Lung (tissue), 12 donors: ENCODE results near the gene DCLRE1A. TPM values are rescaled to one million over a fixed set of nuclear protein-coding genes. Genes with fewer than 3 reads are reported as not detected.
"Not testable (repeated sequence)": the region's sequence is repeated elsewhere in the genome, so short reads cannot be mapped to it uniquely, and the experiment has no call there.

ENCODE experiments used
- ATAC-seq: fragments of 200-7000 bp; cut with Tn5 transposase; one replicate; pipeline ENCODE4 v1.9.1; 2020; ENCODE audit warnings: moderate number of reproducible peaks; ENCODE audit not compliant: insufficient read depth, low FRiP score
- DNase-seq, 3 donors: peaks; one replicate each; pipeline ENCODE4 v3.0.0-alpha.2; 2013 to 2017
- H3K27ac ChIP-seq, 2 donors: one replicate each; pipeline ENCODE4 v1.5.1; 2013; ENCODE audit warnings: mild to moderate bottlenecking in 2 of 2, moderate library complexity in 2 of 2, control low read depth in 1 of 2, inconsistent platforms in 1 of 2, low read depth in 1 of 2, low read length in 1 of 2
- H3K27me3 ChIP-seq, 3 donors: one replicate each; pipeline ENCODE4 v1.5.1; 2013; ENCODE audit warnings: low read length in 2 of 3; ENCODE audit not compliant: control insufficient read depth in 3 of 3, insufficient read depth in 3 of 3
- H3K36me3 ChIP-seq, 4 donors: one replicate each; pipeline ENCODE4 v1.5.1; 2013; ENCODE audit warnings: low read length in 4 of 4, mild to moderate bottlenecking in 1 of 4, moderate library complexity in 1 of 4; ENCODE audit not compliant: control insufficient read depth in 4 of 4, insufficient read depth in 4 of 4
- H3K4me1 ChIP-seq, 5 donors: one replicate each; pipeline ENCODE4 v1.5.1; 2013; ENCODE audit warnings: low read length in 5 of 5, mild to moderate bottlenecking in 2 of 5, moderate library complexity in 1 of 5; ENCODE audit not compliant: control insufficient read depth in 5 of 5, insufficient read depth in 5 of 5
- H3K4me3 ChIP-seq: one replicate; pipeline ENCODE4 v1.5.1; 2013; ENCODE audit warnings: mild to moderate bottlenecking, control low read depth, moderate library complexity
- H3K9ac ChIP-seq, 2 donors: one replicate each; pipeline ENCODE4 v1.5.1; 2013; ENCODE audit warnings: low read length in 2 of 2, control low read depth in 1 of 2; ENCODE audit not compliant: insufficient read depth in 1 of 2
- H3K9me3 ChIP-seq, 4 donors: one replicate each; pipeline ENCODE4 v1.5.1; 2013; ENCODE audit warnings: low read length in 3 of 4, mild to moderate bottlenecking in 1 of 4, moderate library complexity in 1 of 4; ENCODE audit not compliant: control insufficient read depth in 4 of 4, insufficient read depth in 3 of 4
- WGBS, 2 donors: extraction: QIAGEN DNeasy Blood & Tissue Kit; methylation state at CpG; one replicate each; pipeline ENCODE4 v1.1.7; 2013; 5-methylcytosine and 5-hydroxymethylcytosine counted together
- polyA plus RNA-seq, 2 donors: library from polyadenylated mRNA; stranded (reverse); fragments of 200-250 nt; gene quantifications; one replicate each; pipeline ENCODE4 v1.2.1, GENCODE V29; 2013
- total RNA-seq, 2 donors: library from RNA; depleted of rRNA in 1 of 2; stranded (reverse); fragments of >200 nt in 1 of 2; gene quantifications; one replicate each; pipeline ENCODE4 v1.2.1, GENCODE V29; 2014 to 2021
- TF ChIP-seq, protein P1 (sequence below): IDR thresholded peaks from 2 replicates; pipeline ENCODE4 v1.5.1; 2012; ENCODE audit warnings: mild to moderate bottlenecking; ENCODE audit errors: control extremely low read depth, extremely low read depth
- donor health status: control.
- donor health status: control.
- donor health status: Bipolar disorder and iron deficiency.
- donor health status: healthy.
- donor health status: DM: yes; HTN: yes; CAD: no.

Gene DCLRE1A
- total and polyA plus RNA-seq, 4 donors = 4.5 to 12.1 (median 5.4) TPM

DNA sequence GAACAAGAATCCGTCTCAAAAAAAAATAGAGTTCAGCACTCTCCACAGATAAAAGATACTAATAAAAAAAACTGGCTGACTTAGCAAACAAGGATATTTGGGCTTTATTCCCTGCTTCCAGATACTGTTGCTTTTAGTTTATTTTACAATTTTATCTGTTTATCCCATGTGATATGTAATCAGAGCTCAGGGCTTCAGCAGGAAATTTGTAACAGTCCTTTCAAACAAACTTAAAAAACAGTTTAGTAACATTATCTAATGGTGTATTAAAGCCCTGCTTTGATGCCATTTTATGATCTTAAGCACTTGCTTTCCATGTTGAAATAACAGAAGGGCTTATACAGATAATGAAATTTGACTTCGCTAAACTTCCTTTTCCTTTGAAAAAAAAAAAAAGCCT lies 28.1 kb downstream of the DCLRE1A start:
- no peak overlapping the region for H3K9ac ChIP-seq
- ATAC-seq (no peak), DNase-seq (peak in 2 of 3 donors; percentile 84 to 89)
- TF ChIP-seq, protein P1, sequence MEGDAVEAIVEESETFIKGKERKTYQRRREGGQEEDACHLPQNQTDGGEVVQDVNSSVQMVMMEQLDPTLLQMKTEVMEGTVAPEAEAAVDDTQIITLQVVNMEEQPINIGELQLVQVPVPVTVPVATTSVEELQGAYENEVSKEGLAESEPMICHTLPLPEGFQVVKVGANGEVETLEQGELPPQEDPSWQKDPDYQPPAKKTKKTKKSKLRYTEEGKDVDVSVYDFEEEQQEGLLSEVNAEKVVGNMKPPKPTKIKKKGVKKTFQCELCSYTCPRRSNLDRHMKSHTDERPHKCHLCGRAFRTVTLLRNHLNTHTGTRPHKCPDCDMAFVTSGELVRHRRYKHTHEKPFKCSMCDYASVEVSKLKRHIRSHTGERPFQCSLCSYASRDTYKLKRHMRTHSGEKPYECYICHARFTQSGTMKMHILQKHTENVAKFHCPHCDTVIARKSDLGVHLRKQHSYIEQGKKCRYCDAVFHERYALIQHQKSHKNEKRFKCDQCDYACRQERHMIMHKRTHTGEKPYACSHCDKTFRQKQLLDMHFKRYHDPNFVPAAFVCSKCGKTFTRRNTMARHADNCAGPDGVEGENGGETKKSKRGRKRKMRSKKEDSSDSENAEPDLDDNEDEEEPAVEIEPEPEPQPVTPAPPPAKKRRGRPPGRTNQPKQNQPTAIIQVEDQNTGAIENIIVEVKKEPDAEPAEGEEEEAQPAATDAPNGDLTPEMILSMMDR = no peak
- no peak overlapping the region for H3K4me3 ChIP-seq
- H3K27me3 ChIP-seq = no peaks in the 10 kb centered on the region
- no peaks in the 10 kb centered on the region for H3K36me3 ChIP-seq
- H3K4me1 ChIP-seq = peaks cover 0 to 20% (median 1%) of the 10 kb centered on the region in 5 donors
- 52 to 73% methylated on average over 2 of the region's 2 CpGs for WGBS, 2 donors
- H3K9me3 ChIP-seq = no peaks in the 10 kb centered on the region
- no peak overlapping the region for H3K27ac ChIP-seq

- H3K27ac ChIP-seq = no peak overlapping the region
- H3K4me1 ChIP-seq = peaks cover 0 to 25% (median 5%) of the 10 kb centered on the region in 5 donors
- no peaks in the 10 kb centered on the region for H3K27me3 ChIP-seq
- H3K9ac ChIP-seq = no peak overlapping the region
- ATAC-seq = no peak
- peak; percentile 22 to 93 (median 92) for DNase-seq
- 43 to 57% methylated on average over 4 of the region's 4 CpGs for WGBS, 2 donors
- H3K36me3 ChIP-seq = no peaks in the 10 kb centered on the region
- no peaks in the 10 kb centered on the region for H3K9me3 ChIP-seq
- no peak overlapping the region for H3K4me3 ChIP-seq
- TF ChIP-seq, protein P1 = no peak
These were observed 30.5 kb downstream of the DCLRE1A start for GRCh38 chr10:113823389-113823788.

DNA sequence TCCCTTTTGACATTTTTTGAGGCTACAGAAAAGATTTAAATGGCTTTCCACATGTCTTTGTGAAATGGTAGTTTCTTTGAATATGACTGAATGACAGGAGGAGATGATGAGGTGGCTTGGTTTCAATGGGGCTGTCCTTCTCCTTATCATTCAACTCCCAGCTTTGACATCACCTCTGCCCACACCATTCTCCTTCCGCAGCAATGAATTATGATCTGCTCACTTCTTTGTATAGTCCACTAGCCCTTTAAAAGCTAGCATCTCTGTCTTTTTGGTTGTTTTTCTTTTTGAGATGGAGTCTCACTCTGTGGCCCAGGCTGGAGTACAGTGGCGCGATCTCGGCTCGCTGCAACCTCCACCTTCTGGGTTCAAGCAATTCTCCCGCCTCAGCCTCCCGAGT lies 31.7 kb downstream of the DCLRE1A start:
- H3K27me3 ChIP-seq = no peaks in the 10 kb centered on the region
- H3K9ac ChIP-seq = no peak overlapping the region
- H3K36me3 ChIP-seq = no peaks in the 10 kb centered on the region
- H3K4me3 ChIP-seq = no peak overlapping the region
- peaks cover 0 to 25% (median 5%) of the 10 kb centered on the region in 5 donors for H3K4me1 ChIP-seq
- no peak for ATAC-seq
- no peak overlapping the region for H3K27ac ChIP-seq
- no peaks in the 10 kb centered on the region for H3K9me3 ChIP-seq
- 95 to 97% methylated on average over 7 of the region's 7 CpGs for WGBS, 2 donors
- DNase-seq = no peak
- TF ChIP-seq, protein P1 = no peak

DNA sequence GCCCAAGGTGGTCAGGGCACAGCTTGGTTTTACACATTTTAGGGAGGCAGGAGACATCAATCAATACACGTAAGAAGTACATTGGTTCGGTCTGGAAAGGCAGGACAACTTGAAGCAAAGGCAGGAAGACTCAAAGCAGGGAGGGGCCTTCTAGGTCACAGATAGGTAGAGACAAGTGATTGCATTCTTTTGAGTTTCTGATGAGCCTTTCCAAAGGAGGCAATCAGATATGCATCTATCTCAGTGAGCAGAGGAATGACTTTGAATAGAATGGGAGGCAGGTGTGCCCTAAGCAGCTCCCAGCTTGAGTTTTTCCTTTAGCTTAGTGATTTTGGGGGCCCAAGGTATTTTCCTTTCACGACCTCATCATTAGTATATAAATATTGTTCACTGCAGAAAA lies 32.6 kb downstream of the DCLRE1A start:
- peaks cover 0 to 21% (median 5%) of the 10 kb centered on the region in 5 donors for H3K4me1 ChIP-seq
- not testable (repeated sequence) for ATAC-seq, H3K9me3 ChIP-seq, H3K9ac ChIP-seq, H3K27me3 ChIP-seq, H3K27ac ChIP-seq, DNase-seq, H3K4me3 ChIP-seq, H3K36me3 ChIP-seq
- WGBS, 2 donors = 92% methylated on average over 3 of the region's 3 CpGs
